ENCODE results near the gene LAMA4. TPM values are rescaled to one million over a fixed set of nuclear protein-coding genes. Genes with fewer than 3 reads are reported as not detected.

Gene LAMA4
- total RNA-seq, 2 experiments from 2014 or later, result not detected

DNA sequence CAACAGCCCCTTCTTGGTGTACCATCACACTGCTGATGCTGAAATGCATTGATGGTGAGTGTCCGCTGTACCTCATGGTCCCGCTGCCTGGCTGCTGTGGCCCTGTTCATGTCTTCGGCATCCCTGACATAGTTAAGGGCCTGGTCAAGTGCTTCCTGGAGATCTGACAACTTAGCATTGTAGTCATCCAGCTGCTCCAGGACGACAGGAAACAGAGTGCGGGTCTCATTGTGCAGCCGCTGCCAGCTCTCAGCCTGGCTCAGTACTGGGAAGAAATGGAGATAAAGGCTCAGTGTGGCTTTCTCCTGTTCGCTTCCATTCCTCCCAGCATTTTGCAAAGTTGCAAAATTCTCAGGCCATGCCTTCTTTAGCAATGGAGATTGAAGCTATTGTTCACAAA, 81.8 kb downstream of the LAMA4 start:
- DNase-seq, result no peak
- no peak overlapping the region for H3K27ac Mint-ChIP-seq
- POLR2A ChIA-PET, result no interaction called here
- no peak for ATAC-seq (ENCODE audit: low read depth)
- no peaks in the 10 kb centered on the region for H3K36me3 Mint-ChIP-seq
- peaks cover 2% of the 10 kb centered on the region for H3K4me1 Mint-ChIP-seq
- H3K27me3 Mint-ChIP-seq, result peaks cover 60% of the 10 kb centered on the region
- no peak overlapping the region for H3K4me3 Mint-ChIP-seq
- no peaks in the 10 kb centered on the region for H3K9me3 Mint-ChIP-seq

DNA sequence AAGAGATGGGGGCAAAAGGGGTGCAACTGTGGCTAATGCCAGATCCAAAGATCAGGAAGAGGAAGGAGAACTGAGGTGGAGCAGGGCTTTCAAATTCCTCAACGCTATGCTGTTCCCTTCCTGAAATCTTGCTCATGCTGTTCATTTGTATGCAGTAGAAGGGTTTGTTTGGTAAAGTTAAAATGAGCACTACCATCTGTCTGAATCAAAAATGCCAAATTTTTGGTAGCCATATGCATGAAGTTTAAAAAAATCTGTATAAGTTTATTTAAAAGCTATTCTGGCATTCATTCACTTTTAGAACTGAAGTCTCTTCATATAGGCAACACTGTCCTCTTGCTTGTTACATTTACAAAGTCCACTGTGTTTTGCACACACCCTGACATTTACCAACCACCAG, 84.8 kb downstream of the LAMA4 start:
- no peak overlapping the region for H3K27ac Mint-ChIP-seq
- no peaks in the 10 kb centered on the region for H3K4me1 Mint-ChIP-seq
- no peak overlapping the region for H3K4me3 Mint-ChIP-seq
- no peak for ATAC-seq (ENCODE audit: low read depth)
- POLR2A ChIA-PET, result no interaction called here
- H3K36me3 Mint-ChIP-seq, result no peaks in the 10 kb centered on the region
- DNase-seq, result no peak
- H3K9me3 Mint-ChIP-seq, result no peaks in the 10 kb centered on the region
- peaks cover 64% of the 10 kb centered on the region for H3K27me3 Mint-ChIP-seq

DNA sequence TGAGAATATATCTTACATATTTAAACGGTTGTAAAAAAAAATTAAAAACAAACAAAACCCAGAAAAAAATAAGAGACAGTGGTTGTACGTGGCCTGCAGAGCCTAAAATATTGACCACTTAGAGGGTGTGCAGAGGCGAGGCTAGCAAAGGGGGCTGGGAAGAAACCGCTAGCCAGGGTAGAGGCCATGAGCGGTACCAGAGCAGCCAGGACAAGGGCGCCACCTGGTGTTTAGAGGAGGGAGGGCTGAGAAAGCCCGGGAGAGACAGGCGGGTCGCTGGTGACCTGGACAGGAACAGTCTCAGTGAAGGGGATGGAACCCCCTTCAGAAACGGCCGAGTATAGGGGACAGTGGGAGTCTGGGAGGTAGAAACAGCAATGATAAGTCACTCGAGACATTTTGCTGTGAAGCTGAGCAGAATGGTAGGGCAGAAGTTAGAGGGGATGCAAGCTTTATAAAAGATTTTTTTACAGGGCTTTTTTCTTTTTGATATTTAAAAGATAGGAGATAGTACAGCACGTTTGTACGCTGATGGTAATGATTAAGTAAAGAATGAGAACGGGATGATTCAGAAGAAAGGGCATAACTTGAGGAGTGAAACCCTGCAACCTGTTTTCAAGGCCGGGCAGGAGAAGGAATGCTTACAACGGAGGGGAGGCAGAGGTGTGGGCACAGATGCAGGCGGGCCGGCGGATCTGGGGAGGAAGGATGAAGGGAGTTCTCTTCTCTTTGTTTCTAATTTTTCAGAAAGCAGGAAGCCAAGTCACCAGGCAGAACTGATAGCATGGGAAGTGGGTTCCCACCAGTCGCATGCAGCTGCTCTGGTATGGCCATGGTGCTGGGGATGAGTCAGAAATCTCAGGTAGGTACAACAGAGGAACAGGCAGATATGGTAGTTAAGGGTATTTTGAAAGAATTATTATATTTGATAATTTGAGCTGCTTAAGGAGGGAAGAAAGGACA, 90.8 kb downstream of the LAMA4 start:
- H3K4me3 Mint-ChIP-seq, result peak overlapping the region; percentile 72
- POLR2A ChIA-PET, result interaction anchor here (0.6 to 2.0 kb wide), 2 partner anchors 76 to 685 kb away, joined by 3 to 9 read pairs; partner anchors contain the start of genes FAM229B and TUBE1
- H3K27ac Mint-ChIP-seq, result peak overlapping the region; percentile 78
- no peaks in the 10 kb centered on the region for H3K9me3 Mint-ChIP-seq
- H3K36me3 Mint-ChIP-seq, result no peaks in the 10 kb centered on the region
- peaks cover 17% of the 10 kb centered on the region for H3K4me1 Mint-ChIP-seq
- peak; percentile 81 for DNase-seq
- peak; percentile 94 for ATAC-seq (ENCODE audit: low read depth)
- peaks cover 61% of the 10 kb centered on the region for H3K27me3 Mint-ChIP-seq

DNA sequence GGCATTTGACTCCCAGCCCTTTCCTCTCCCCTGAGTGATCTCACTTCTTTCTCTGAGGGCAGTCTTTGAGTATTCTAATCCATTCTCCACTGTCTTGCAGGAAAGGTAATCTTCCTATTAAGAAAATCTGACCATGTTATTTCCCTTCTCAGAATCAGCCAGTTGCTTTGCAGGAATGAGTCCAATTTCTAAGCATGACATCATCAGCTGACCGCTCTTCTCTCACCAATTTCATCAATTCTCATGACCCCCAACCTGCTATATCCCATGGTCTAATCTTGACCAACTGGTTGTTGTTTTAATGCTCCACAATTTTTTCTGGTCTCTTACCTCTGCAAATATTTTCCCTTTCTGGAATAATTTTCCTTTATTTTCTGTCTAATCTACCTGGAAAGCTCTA, 93.6 kb downstream of the LAMA4 start:
- H3K4me1 Mint-ChIP-seq, result peaks cover 20% of the 10 kb centered on the region
- no peak overlapping the region for H3K4me3 Mint-ChIP-seq
- POLR2A ChIA-PET, result no interaction called here
- no peak for ATAC-seq (ENCODE audit: low read depth)
- H3K9me3 Mint-ChIP-seq, result no peaks in the 10 kb centered on the region
- H3K27me3 Mint-ChIP-seq, result peaks cover 47% of the 10 kb centered on the region
- no peak for DNase-seq
- H3K36me3 Mint-ChIP-seq, result no peaks in the 10 kb centered on the region
- no peak overlapping the region for H3K27ac Mint-ChIP-seq

DNA sequence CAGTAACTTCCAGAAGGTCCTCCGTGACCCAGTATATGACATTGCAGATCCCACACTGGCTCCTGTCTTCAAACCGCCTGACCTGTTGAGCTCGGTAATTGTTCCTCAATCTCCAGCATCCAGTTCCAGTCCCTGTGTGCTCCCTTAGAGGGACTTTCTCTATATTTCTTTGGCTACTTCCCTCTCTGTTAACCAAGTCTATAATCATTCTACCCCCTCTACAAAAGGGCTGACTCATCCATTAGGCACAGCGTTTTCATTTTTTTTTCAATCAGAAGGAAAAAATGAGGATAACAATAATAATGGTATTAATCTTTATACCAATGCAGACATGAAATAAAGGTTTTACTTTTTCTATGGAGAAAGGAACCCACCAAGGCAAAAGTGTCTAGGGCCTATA, 97.7 kb downstream of the LAMA4 start:
- POLR2A ChIA-PET, result no interaction called here
- H3K9me3 Mint-ChIP-seq, result no peaks in the 10 kb centered on the region
- H3K4me1 Mint-ChIP-seq, result peaks cover 9% of the 10 kb centered on the region
- DNase-seq (no peak), ATAC-seq (ENCODE audit: low read depth) (no peak)
- peak overlapping the region; percentile 31 for H3K27ac Mint-ChIP-seq
- H3K36me3 Mint-ChIP-seq, result no peaks in the 10 kb centered on the region
- H3K27me3 Mint-ChIP-seq, result peaks cover 36% of the 10 kb centered on the region
- H3K4me3 Mint-ChIP-seq, result no peak overlapping the region

DNA sequence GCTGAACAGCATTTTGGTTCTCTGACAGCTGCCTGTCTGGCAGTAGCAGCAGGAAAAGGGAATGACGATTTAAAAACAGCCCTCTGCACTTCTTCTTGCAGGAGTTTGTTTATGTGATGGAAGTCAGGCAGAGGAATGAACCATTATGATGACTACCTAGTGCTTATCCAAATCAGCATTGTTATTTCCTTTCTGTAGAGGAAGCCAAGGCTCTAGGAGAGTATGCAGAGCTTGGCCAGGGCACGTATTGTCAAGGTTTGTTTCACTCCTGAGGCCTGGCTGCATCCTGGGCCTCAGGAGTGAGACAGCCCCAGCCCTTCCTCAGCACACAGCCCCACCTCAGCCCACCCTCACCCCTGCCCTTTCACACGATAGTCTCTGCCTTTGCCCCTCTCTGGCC, 98.5 kb downstream of the LAMA4 start:
- POLR2A ChIA-PET, result no interaction called here
- peaks cover 33% of the 10 kb centered on the region for H3K27me3 Mint-ChIP-seq
- no peak for ATAC-seq (ENCODE audit: low read depth)

DNA sequence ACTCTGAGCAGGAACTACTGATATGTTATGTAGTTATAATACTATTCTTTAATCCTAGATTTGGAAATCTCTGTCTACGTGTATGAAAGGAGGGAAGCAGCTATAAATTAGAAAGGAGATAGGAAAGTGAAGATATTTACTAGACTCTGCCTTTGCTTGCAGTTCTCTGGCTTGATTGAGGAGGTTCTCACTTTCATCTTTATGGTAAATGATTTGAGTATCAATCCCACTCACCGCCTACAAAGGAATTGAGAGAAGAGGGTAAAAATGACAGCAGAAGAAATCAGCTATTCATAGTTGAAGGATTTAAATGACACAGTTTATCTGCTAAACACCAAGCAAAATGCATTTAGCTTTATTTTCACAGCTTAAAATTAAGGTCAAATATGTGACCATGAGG, 99.7 kb downstream of the LAMA4 start:
- peaks cover 26% of the 10 kb centered on the region for H3K27me3 Mint-ChIP-seq
- no peak for DNase-seq
- no peaks in the 10 kb centered on the region for H3K9me3 Mint-ChIP-seq
- no peak overlapping the region for H3K27ac Mint-ChIP-seq
- POLR2A ChIA-PET, result interaction anchor here (0.6 kb wide), 1 partner anchor 69 kb away, joined by 3 read pairs; no protein-coding TSS in a partner anchor
- peaks cover 8% of the 10 kb centered on the region for H3K4me1 Mint-ChIP-seq
- H3K36me3 Mint-ChIP-seq, result no peaks in the 10 kb centered on the region
- H3K4me3 Mint-ChIP-seq, result no peak overlapping the region
- ATAC-seq (ENCODE audit: low read depth), result no peak

More for the DNA sequence above, 98.5 kb downstream of the LAMA4 start:
- no peak for DNase-seq
- H3K36me3 Mint-ChIP-seq, result no peaks in the 10 kb centered on the region
- H3K9me3 Mint-ChIP-seq, result no peaks in the 10 kb centered on the region
- H3K27ac Mint-ChIP-seq, result no peak overlapping the region
- H3K4me3 Mint-ChIP-seq, result no peak overlapping the region
- peaks cover 8% of the 10 kb centered on the region for H3K4me1 Mint-ChIP-seq

DNA sequence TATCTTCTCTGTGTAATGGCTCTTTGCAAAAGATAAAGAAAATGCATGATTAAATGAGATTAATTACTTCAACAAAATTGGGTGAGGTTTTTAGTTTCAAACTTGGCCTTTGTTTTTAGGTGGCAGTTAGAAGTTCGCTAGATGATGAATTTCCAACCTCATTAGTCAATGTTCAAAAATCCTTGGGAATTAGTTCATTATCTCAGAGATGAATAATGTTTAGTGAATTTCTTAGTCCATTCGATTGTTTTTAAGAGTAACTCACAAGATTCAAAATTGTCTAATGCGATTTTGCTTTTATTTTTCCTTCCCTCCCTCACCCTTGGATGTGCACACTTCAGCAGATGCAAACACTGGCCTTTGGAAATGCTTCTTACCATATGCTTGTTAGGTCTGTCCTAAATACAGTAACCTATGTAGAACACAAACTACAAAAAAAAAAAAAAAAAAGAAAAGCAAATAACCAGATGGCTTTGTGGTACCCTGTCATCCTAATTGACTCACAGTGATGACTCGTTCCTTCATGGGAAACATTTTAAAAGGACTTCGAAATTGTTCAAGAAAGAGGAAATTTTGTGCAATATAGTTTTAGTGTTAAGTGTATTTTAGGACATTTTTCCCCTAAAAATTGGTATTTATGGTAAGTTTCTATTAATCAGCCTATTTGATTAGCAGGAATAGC, 100.3 kb downstream of the LAMA4 start:
- POLR2A ChIA-PET, result interaction anchor here (0.6 kb wide), 1 partner anchor 68 kb away, joined by 3 read pairs; no protein-coding TSS in a partner anchor
- DNase-seq, result no peak
- Mint-ChIP-seq H3K27ac (no peak overlapping the region), H3K27me3 (peaks cover 23% of the 10 kb centered on the region), H3K4me3 (no peak overlapping the region), H3K4me1 (peaks cover 8% of the 10 kb centered on the region), H3K36me3 (no peaks in the 10 kb centered on the region), H3K9me3 (no peaks in the 10 kb centered on the region)
- ATAC-seq (ENCODE audit: low read depth), result no peak

DNA sequence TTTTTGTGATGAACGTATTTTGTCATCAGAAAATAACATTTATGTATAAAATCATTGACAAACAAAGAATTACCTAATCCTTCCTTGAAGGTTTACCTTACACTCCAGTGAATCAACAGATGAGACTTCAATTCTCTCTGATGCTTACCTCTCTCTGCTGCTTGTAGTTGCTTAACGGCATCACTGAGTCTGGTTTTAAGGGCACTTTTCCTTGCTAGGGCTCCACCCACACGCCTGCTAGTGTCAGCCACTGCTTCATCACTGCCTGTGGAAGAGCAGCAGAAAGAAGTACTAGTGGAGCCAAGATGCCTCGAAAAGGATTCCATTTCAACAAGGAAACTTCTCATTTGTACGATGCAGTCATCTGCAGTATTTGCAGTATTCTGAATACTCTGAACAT, 104.0 kb downstream of the LAMA4 start:
- no peak for DNase-seq
- H3K36me3 Mint-ChIP-seq, result no peaks in the 10 kb centered on the region
- no peaks in the 10 kb centered on the region for H3K9me3 Mint-ChIP-seq
- no peak for ATAC-seq (ENCODE audit: low read depth)
- no peak overlapping the region for H3K4me3 Mint-ChIP-seq
- POLR2A ChIA-PET, result no interaction called here
- peaks cover 25% of the 10 kb centered on the region for H3K27me3 Mint-ChIP-seq
- no peak overlapping the region for H3K27ac Mint-ChIP-seq
- peaks cover 2% of the 10 kb centered on the region for H3K4me1 Mint-ChIP-seq

DNA sequence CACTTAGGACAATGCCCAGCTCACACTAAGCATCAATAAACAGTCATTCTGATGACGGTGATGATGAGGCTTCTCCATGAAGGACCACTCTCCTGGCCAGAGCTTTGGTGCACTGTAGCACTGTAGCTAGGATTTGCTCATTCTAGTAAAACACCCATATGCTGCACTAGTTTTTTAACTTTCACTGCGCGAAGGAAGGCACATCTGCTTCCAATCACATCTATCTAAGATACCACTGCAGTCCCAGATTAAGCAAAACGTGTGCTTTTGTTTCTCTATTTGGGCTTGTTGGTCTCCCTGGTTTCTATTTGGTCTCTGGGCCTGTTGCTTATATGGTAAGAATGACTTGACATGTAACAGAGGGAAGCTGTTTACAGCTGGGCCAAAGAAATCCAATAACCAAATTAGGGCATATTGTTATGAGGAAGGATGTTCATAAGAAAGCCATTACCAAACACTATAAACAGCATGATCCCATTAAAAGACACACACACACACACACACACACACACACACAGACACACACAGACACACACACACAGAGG, 104.6 kb downstream of the LAMA4 start:
- Mint-ChIP-seq H3K9me3 (no peaks in the 10 kb centered on the region), H3K27ac (no peak overlapping the region), H3K4me3 (no peak overlapping the region), H3K36me3 (no peaks in the 10 kb centered on the region), H3K4me1 (peaks cover 2% of the 10 kb centered on the region), H3K27me3 (peaks cover 29% of the 10 kb centered on the region)
- POLR2A ChIA-PET, result no interaction called here
- ATAC-seq (ENCODE audit: low read depth), result no peak
- DNase-seq, result no peak

DNA sequence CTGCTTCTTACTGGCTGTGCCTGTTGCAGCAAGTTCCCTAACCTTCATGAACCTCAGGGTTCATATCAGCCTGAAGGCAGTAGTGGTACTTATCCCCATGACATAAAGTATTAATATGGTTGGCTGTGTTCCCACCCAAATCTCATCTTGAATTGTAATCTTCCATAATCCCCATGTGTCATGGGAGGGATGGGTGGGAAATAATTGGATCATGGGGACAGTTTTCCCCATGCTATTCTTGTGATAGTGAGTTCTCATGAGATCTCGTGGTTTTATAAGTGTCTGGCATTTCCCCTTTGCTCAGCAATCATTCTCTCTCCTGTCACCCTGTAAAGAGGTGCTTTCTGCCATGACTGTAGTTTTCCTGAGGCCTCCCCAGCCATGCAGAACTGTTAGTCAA, 105.1 kb downstream of the LAMA4 start:
- no peaks in the 10 kb centered on the region for H3K36me3 Mint-ChIP-seq
- H3K27ac Mint-ChIP-seq, result no peak overlapping the region
- H3K4me1 Mint-ChIP-seq, result no peaks in the 10 kb centered on the region
- H3K9me3 Mint-ChIP-seq, result no peaks in the 10 kb centered on the region
- peaks cover 29% of the 10 kb centered on the region for H3K27me3 Mint-ChIP-seq
- ATAC-seq (ENCODE audit: low read depth) (no peak), DNase-seq (no peak)
- H3K4me3 Mint-ChIP-seq, result no peak overlapping the region
- POLR2A ChIA-PET, result no interaction called here

DNA sequence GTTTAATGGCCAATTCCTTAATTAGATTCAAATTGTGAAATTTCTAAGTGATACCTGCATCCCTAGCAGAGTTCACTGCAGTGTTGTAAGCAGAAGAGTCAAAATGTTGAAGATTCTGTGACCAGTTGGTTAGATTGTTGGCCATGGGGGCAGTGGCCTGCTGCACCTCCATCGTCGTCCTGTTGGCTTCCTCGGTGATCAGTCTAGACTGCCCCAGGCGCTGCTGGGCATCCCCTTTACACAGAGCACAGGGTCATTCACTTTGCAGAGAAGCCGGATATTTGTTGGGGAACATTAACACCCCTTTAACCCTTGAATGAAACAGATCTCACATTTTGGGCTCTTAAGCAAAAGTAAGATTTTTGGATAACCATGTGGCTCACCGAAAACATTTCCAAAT, 106.3 kb downstream of the LAMA4 start:
- H3K36me3 Mint-ChIP-seq, result no peaks in the 10 kb centered on the region
- H3K9me3 Mint-ChIP-seq, result no peaks in the 10 kb centered on the region
- H3K27me3 Mint-ChIP-seq, result peaks cover 28% of the 10 kb centered on the region
- DNase-seq (no peak), ATAC-seq (ENCODE audit: low read depth) (no peak)
- H3K4me3 Mint-ChIP-seq, result no peak overlapping the region
- POLR2A ChIA-PET, result interaction anchor here (0.5 kb wide), 1 partner anchor 1841 kb away, joined by 3 read pairs; no protein-coding TSS in a partner anchor
- H3K27ac Mint-ChIP-seq, result no peak overlapping the region
- no peaks in the 10 kb centered on the region for H3K4me1 Mint-ChIP-seq

DNA sequence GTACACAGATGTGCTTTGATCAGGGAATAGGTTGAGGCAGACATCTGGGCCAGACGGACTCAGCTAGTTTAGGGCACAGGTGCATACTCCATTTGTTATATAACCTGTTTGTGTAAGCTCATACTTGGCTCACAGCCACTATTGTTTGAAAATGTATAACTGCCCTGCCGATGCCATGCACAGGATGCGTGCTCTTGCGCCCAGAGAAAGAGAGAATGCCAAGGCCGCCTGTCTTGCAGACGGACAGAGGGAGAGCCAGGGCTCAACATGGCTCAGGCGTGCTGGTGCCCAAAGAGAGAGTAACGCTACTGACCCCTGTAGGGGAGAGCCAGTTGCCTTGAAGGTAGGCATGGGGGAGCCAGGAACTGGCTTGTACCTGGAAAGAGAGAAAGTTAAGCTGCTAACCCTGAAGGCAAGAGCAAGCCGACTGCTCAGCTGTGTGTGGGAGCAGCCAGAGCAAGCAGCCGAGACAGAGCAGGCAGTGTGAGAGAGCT, 109.2 kb downstream of the LAMA4 start:
- Mint-ChIP-seq H3K36me3 (no peaks in the 10 kb centered on the region), H3K27me3 (peaks cover 20% of the 10 kb centered on the region), H3K4me1 (no peaks in the 10 kb centered on the region), H3K9me3 (no peaks in the 10 kb centered on the region), H3K4me3 (no peak overlapping the region), H3K27ac (no peak overlapping the region)
- DNase-seq (no peak), ATAC-seq (ENCODE audit: low read depth) (no peak)
- POLR2A ChIA-PET, result no interaction called here

All from activated naive CD8-positive, alpha-beta T cell treated with anti-CD3 and anti-CD28 coated beads, Interleukin-2, amount 10 ng/mL, durations not matched to agents 7 days and 5 days (primary cell).